ENCODE measurements around the gene VPS54. TPM values are rescaled to one million over a fixed set of nuclear protein-coding genes. Genes with fewer than 3 reads are reported as not detected.

The VPS54 gene
- total RNA-seq, 2 experiments from 2014 or later: 13.4 to 14.3 TPM

DNA sequence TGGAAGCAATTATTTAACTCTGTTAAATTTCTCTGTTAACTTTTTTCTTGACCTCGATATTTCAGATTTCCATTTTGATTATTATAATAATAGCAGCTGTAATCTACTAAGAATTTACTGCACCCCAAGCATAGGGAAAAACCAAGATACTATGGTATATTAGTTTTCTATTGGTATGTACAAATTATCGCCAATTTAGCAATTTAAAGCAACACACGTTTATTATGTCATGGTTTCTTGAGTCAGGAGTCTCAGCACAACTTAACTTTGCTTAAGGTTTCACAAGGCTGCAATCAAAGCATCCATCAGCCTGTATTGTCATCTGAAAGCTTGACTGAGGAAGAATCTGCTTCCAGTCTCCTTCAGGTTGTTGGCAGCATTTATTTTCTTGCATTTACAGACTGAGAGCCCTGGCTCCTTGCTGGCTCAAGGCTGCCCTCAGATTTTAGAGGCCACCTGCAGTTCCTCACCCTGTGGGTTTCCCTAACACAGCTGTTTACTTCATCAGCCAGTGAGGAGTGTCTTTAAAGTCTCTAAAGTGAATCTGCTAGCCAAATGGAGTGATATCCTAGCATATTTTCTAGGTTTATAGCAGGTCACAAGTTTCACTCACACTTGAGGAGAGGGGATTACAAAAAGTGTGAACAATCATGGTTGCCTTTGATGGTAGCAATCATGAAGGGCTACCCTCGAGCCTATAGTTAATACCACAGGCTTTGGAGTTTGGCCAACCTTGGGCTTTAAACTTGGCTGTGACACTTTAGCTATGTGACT is 4.4 kb upstream of the VPS54 start:
- ChIA-PET CTCF (interaction anchor here (0.9 to 4.3 kb wide), 11 partner anchors 10 to 307 kb away, joined by 3 to 30 read pairs (median 6); no protein-coding TSS in a partner anchor), POLR2A (no interaction called here)
- Mint-ChIP-seq H3K27me3 (ENCODE audit: low read depth) (no peaks in the 10 kb centered on the region), H3K4me3 (no peak overlapping the region), H3K27ac (no peak overlapping the region), H3K4me1 (ENCODE audit: low read depth) (peaks cover 38% of the 10 kb centered on the region), H3K36me3 (ENCODE audit: low read depth) (peaks cover 2% of the 10 kb centered on the region), H3K9me3 (ENCODE audit: insufficient read depth) (no peaks in the 10 kb centered on the region)
- ATAC-seq: no peak
- DNase-seq: no peak

DNA sequence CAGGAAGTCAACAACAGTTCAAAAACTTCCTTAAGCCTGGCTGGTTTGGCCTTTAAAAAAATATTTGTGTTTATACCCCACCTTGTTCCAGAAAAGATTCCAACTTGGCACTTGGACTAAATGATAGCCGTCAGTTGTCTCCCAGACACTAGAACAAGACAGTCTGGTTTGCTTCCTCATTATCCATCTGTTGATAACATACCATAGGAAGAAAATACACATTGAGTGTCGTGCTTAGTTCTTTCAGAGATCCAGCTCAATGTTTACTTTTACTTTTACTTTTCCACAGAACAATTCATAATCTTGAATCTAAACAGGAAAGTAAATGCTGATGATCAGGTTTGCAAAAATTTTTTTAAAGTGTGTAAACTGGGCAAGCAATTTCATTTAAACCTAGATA is 2.4 kb upstream of the VPS54 start:
- Mint-ChIP-seq H3K27ac (peak overlapping the region; percentile 68), H3K4me1 (ENCODE audit: low read depth) (peaks cover 43% of the 10 kb centered on the region), H3K9me3 (ENCODE audit: insufficient read depth) (no peaks in the 10 kb centered on the region), H3K36me3 (ENCODE audit: low read depth) (peaks cover 7% of the 10 kb centered on the region), H3K27me3 (ENCODE audit: low read depth) (no peaks in the 10 kb centered on the region), H3K4me3 (peak overlapping the region; percentile 63)
- CTCF ChIA-PET: interaction anchor here (1.1 to 4.3 kb wide), 6 partner anchors 12 to 309 kb away, joined by 3 to 30 read pairs (median 12); no protein-coding TSS in a partner anchor
- DNase-seq: no peak
- no peak for ATAC-seq
- POLR2A ChIA-PET: no interaction called here

DNA sequence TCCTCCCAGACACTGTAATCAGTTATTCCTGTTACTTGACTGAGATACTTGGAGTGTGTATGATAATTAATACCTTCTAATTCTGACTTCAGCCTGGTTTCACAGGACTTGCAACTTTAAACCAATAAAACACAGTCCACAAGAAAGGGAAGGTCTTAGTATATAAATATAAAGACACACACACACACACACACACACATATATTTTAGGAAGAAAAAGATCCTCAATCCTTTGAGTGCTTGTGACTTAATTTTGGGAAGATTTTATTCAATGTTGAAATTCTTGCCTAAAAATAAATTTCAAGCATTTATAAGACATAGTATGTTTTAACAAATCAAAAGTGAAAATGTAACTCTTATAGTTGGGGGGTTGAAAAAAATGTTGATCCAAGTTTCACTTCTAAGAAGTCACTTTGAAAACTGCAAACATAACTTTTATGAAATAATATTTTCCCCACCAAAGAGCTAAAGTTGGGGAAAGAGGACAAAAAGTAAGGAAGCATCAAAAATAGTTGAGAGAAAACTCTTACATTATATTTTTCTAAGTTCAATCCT is 824 bp upstream of the VPS54 start:
- POLR2A ChIA-PET: interaction anchor here (0.7 to 1.3 kb wide), 2 partner anchors 33 to 178 kb away, joined by 3 to 4 read pairs; partner anchors contain the start of gene UGP2
- CTCF ChIA-PET: interaction anchor here (0.7 to 3.2 kb wide), 4 partner anchors 16 to 503 kb away, joined by 3 to 12 read pairs (median 4); no protein-coding TSS in a partner anchor
- Mint-ChIP-seq H3K4me1 (ENCODE audit: low read depth) (peaks cover 39% of the 10 kb centered on the region), H3K27me3 (ENCODE audit: low read depth) (no peaks in the 10 kb centered on the region), H3K36me3 (ENCODE audit: low read depth) (peaks cover 14% of the 10 kb centered on the region), H3K9me3 (ENCODE audit: insufficient read depth) (no peaks in the 10 kb centered on the region), H3K27ac (peak overlapping the region; percentile 93), H3K4me3 (peak overlapping the region; percentile 77)
- ATAC-seq (no peak), DNase-seq (no peak)

DNA sequence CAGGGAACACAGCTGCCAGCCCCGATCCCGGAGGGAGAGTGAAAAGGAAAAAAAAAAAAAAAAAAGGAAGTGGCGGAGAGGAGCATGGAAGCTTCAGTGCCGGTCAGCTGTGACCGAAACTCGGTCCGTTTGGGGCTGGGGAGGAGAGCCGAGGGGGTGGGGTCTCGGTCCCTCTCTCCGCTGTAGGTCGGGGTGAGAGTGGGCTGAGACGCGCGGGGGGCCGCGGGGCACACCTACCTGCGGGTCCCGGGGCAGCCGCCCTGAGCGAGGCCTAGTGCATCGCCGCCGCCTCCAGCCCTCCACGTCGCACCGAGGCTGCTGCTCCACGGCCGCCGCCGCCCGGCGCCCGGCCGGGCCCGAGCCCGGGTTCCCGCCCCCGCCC is 536 bp downstream of the VPS54 start:
- CTCF ChIA-PET: interaction anchor here (0.8 to 1.7 kb wide), 4 partner anchors 17 to 469 kb away, joined by 3 to 5 read pairs (median 4); no protein-coding TSS in a partner anchor
- H3K4me1 Mint-ChIP-seq (ENCODE audit: low read depth): peaks cover 37% of the 10 kb centered on the region
- H3K9me3 Mint-ChIP-seq (ENCODE audit: insufficient read depth): no peaks in the 10 kb centered on the region

DNA sequence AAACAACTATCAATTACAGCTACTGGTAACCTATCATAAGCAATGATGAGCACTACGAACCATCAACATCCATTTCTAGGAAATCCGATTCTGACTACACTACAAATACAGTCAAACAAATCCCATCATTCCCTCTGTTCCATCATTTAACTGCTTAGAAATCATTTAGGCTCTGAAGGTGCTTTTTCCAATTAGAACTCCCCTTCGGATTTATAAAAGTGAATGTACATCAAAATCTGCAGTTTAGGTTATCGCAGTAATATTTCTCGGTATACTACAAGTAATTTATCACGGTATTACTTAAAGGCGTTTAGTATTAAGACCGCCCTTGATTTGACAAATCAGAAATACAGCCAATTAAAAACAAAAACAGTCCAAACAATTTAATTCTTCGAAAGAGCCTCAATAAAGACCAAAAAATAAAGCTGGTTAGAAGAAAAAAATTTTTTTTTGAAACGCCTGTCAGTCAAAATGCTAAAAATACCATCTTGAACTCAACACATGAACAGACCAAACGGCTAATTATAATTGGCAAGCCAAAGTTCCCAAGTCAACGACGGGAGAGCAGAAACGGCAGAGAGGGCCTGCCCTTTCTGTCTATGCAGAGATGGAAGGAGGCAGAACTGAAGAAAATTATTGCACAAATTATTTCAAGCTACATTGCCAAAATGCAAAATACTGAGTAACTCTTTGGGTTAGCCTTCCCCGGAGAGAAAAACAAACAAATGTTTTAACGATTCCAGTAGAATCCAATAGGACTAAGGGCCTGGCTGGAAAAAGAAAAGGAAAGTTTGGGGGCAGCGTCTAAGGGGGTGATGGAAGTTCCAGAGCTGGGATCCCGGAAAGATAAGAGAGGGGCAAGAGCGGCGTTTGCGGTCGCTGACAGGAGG is 1.2 kb downstream of the VPS54 start:
- peak; percentile 7 for ATAC-seq
- Mint-ChIP-seq H3K36me3 (ENCODE audit: low read depth) (peaks cover 16% of the 10 kb centered on the region), H3K4me1 (ENCODE audit: low read depth) (peaks cover 37% of the 10 kb centered on the region), H3K27me3 (ENCODE audit: low read depth) (no peaks in the 10 kb centered on the region), H3K4me3 (peak overlapping the region; percentile 99), H3K27ac (peak overlapping the region; percentile 97), H3K9me3 (ENCODE audit: insufficient read depth) (no peaks in the 10 kb centered on the region)
- POLR2A ChIA-PET: interaction anchor here (0.9 to 1.0 kb wide), 4 partner anchors 32 to 505 kb away, joined by 3 to 6 read pairs (median 4); partner anchors contain the start of gene UGP2
- DNase-seq: no peak
- CTCF ChIA-PET: interaction anchor here (0.8 to 1.7 kb wide), 4 partner anchors 17 to 470 kb away, joined by 3 to 5 read pairs (median 4); no protein-coding TSS in a partner anchor

More for the DNA sequence above, 536 bp downstream of the VPS54 start:
- Mint-ChIP-seq H3K36me3 (ENCODE audit: low read depth) (peaks cover 14% of the 10 kb centered on the region), H3K4me3 (peak overlapping the region; percentile 99), H3K27ac (peak overlapping the region; percentile 97), H3K27me3 (ENCODE audit: low read depth) (no peaks in the 10 kb centered on the region)
- POLR2A ChIA-PET: interaction anchor here (0.9 to 1.0 kb wide), 4 partner anchors 31 to 504 kb away, joined by 3 to 6 read pairs (median 4); partner anchors contain the start of gene UGP2
- DNase-seq (peak; percentile 49), ATAC-seq (peak; percentile 70)

DNA sequence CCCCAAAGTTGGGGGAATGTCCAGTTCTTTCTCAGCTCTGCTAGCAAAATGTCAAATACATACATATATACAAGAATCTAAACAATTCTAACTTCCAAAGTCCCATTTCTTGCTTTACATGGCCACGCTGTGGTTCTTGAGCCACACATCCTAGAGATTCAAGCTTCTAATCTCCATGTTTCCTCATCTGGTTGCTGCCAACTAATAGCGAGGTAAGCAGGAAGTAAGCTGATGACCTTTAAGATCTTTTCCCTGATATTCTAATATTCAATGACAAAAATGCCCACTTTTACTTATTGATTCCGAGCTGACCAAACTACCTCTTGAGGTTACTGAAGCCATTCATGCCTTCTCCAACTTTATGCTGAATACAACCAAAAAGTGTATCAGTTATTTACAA is 3.3 kb downstream of the VPS54 start:
- POLR2A ChIA-PET: no interaction called here
- no peak overlapping the region for H3K27ac Mint-ChIP-seq
- H3K9me3 Mint-ChIP-seq (ENCODE audit: insufficient read depth): no peaks in the 10 kb centered on the region
- ATAC-seq: no peak
- DNase-seq: no peak
- peaks cover 33% of the 10 kb centered on the region for H3K4me1 Mint-ChIP-seq (ENCODE audit: low read depth)
- CTCF ChIA-PET: interaction anchor here (1.0 to 1.4 kb wide), 6 partner anchors 12 to 509 kb away, joined by 3 to 5 read pairs (median 4); partner anchors contain the start of gene AFTPH
- peaks cover 18% of the 10 kb centered on the region for H3K36me3 Mint-ChIP-seq (ENCODE audit: low read depth)
- no peak overlapping the region for H3K4me3 Mint-ChIP-seq
- H3K27me3 Mint-ChIP-seq (ENCODE audit: low read depth): no peaks in the 10 kb centered on the region

DNA sequence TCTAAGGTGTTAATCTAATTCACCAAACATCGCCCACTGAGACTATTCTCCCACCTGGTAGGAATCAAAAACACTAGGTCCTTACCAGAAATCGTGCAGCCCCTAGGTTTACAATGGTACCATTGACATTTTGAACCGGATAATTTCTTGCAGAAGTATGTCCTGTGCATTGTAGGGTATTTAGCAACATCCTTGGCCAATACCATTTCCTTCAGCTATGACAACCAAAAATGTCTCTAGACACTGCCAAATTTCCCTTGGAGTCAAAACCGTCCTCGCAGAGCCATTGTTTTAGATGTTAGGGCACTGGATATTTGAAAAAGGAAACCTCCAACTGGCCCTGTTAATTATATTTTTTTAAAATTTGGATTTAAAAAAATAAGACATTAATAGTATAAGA is 3.8 kb downstream of the VPS54 start:
- ChIA-PET CTCF (interaction anchor here (1.2 to 1.4 kb wide), 3 partner anchors 24 to 316 kb away, joined by 3 to 5 read pairs (median 5); no protein-coding TSS in a partner anchor), POLR2A (no interaction called here)
- H3K4me3 Mint-ChIP-seq: no peak overlapping the region
- H3K27ac Mint-ChIP-seq: no peak overlapping the region
- peaks cover 30% of the 10 kb centered on the region for H3K4me1 Mint-ChIP-seq (ENCODE audit: low read depth)
- no peak for ATAC-seq
- no peaks in the 10 kb centered on the region for H3K9me3 Mint-ChIP-seq (ENCODE audit: insufficient read depth)
- no peak for DNase-seq
- H3K36me3 Mint-ChIP-seq (ENCODE audit: low read depth): peaks cover 18% of the 10 kb centered on the region
- no peaks in the 10 kb centered on the region for H3K27me3 Mint-ChIP-seq (ENCODE audit: low read depth)

DNA sequence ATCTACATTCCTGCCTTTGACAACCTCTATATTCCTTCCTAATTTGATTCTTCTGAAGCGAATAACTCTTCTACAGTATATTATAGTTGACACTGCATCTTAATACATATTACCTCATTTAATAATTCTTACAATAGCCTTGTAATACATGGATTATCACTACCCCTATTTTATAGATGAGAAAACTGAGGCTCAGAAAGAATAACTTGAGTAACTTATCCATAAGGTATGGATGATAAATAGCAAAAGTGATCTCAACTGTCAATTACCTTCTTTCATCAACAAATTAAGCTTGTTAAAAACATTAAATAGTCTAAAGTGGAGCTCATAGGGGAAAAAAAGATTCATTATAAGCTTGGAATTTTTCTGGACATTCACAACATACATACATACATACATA is 4.6 kb downstream of the VPS54 start:
- CTCF ChIA-PET: interaction anchor here (1.2 kb wide), 1 partner anchor 25 kb away, joined by 3 read pairs; no protein-coding TSS in a partner anchor
- no peak for DNase-seq
- H3K27ac Mint-ChIP-seq: no peak overlapping the region
- H3K4me1 Mint-ChIP-seq (ENCODE audit: low read depth): peaks cover 22% of the 10 kb centered on the region
- peaks cover 18% of the 10 kb centered on the region for H3K36me3 Mint-ChIP-seq (ENCODE audit: low read depth)
- H3K9me3 Mint-ChIP-seq (ENCODE audit: insufficient read depth): no peaks in the 10 kb centered on the region
- no peak overlapping the region for H3K4me3 Mint-ChIP-seq
- ATAC-seq: no peak
- H3K27me3 Mint-ChIP-seq (ENCODE audit: low read depth): no peaks in the 10 kb centered on the region
- POLR2A ChIA-PET: no interaction called here

DNA sequence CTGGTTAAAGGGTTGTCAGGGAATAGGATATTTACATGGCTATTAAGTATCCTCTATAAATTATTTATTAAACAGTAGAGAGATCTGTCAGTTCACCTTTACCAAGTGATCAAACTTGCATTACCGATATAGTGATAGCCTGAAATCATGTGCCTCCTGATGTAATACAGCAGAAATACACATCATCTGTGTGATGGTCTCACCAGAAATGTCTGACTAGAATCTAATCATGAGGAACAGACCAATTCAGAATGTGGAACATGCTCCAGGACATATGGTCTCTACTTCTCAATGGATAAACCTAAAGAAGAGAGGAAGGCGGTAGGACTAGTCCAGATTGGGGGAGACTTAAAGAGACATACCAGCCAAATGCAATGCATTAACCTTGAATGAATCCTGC is 6.2 kb downstream of the VPS54 start:
- ATAC-seq (no peak), DNase-seq (no peak)
- Mint-ChIP-seq H3K27ac (no peak overlapping the region), H3K4me3 (no peak overlapping the region), H3K4me1 (ENCODE audit: low read depth) (peaks cover 15% of the 10 kb centered on the region), H3K9me3 (ENCODE audit: insufficient read depth) (no peaks in the 10 kb centered on the region), H3K27me3 (ENCODE audit: low read depth) (no peaks in the 10 kb centered on the region), H3K36me3 (ENCODE audit: low read depth) (peaks cover 17% of the 10 kb centered on the region)
- CTCF ChIA-PET: no interaction called here
- POLR2A ChIA-PET: no interaction called here

DNA sequence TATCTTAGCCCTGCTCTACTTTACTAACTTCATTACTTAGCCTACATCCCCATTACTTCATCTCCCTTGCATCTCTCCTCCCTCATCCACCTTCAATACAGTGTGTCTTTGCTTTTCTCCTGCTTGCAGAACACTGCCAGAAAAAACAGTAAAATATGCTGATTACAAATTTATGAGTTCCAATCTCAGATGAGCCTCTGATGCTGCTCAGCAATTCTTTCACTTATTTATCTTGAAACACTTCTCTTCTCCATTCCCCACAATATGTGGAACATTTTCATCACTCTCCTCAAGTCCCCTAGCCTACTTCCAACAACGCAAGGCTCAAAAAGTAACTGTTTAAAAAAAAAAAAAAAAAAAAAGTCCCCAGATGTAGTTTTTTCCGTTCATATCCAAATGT is 7.1 kb downstream of the VPS54 start:
- DNase-seq (no peak), ATAC-seq (no peak)
- Mint-ChIP-seq H3K4me1 (ENCODE audit: low read depth) (peaks cover 9% of the 10 kb centered on the region), H3K4me3 (no peak overlapping the region), H3K27ac (no peak overlapping the region), H3K9me3 (ENCODE audit: insufficient read depth) (no peaks in the 10 kb centered on the region), H3K27me3 (ENCODE audit: low read depth) (no peaks in the 10 kb centered on the region), H3K36me3 (ENCODE audit: low read depth) (peaks cover 23% of the 10 kb centered on the region)
- ChIA-PET CTCF (no interaction called here), POLR2A (no interaction called here)

DNA sequence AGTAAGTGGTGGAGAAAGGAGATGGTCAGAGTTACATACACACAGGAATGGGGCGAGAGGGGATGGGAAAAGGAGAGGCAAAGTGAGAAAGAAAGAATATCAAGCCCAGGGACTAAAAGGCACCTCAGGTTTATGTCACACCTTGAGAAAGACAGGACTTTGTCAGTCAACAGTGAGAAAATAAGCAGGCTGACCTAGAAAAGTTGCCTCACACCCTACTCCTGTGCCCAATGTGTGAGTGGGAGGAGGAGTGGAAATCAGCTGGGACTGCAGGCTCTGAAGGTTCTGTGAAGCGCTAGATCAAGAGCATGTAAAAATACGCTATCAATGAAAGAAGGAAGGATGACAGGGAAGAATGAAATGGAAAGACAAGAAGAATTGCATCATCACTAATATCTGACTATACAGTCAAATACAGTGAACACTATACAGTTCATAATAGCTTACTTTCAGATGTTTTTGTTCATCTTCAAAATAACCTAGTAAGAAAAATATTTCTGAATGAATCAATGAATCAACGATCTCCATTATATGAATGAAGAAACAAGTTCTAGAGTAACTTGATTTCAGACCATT is 10.7 kb downstream of the VPS54 start:
- DNase-seq (no peak), ATAC-seq (no peak)
- no peak overlapping the region for H3K4me3 Mint-ChIP-seq
- H3K4me1 Mint-ChIP-seq (ENCODE audit: low read depth): peaks cover 4% of the 10 kb centered on the region
- H3K27ac Mint-ChIP-seq: no peak overlapping the region
- CTCF ChIA-PET: no interaction called here
- H3K27me3 Mint-ChIP-seq (ENCODE audit: low read depth): no peaks in the 10 kb centered on the region
- POLR2A ChIA-PET: no interaction called here
- H3K9me3 Mint-ChIP-seq (ENCODE audit: insufficient read depth): no peaks in the 10 kb centered on the region
- H3K36me3 Mint-ChIP-seq (ENCODE audit: low read depth): peaks cover 23% of the 10 kb centered on the region

All from activated CD8-positive, alpha-beta T cell treated with anti-CD3 and anti-CD28 coated beads, Interleukin-2, amount 10 ng/mL, durations not matched to agents 7 days and 5 days (primary cell).